ENCODE measurements around the gene LRRC38.

LRRC38 gene

GRCh38 chr1:13514821-13515220 lies 1.0 kb upstream of the LRRC38 start:
- DNase-seq: no peak

- DNase-seq: no peak
Measured at GRCh38 chr1:13513063-13513894, 524 bp downstream of the LRRC38 start.

GRCh38 chr1:13512472-13512871 lies 1.3 kb downstream of the LRRC38 start:
- DNase-seq: no peak

- no peak for DNase-seq
Measured at GRCh38 chr1:13510499-13510898, 3.3 kb downstream of the LRRC38 start.

GRCh38 chr1:13507075-13507474 lies 6.7 kb downstream of the LRRC38 start:
- no peak for DNase-seq

- peak; percentile 59 for DNase-seq
Measured at GRCh38 chr1:13505020-13505419, 8.8 kb downstream of the LRRC38 start.

GRCh38 chr1:13500806-13501205 lies 13.0 kb downstream of the LRRC38 start:
- no peak for DNase-seq

- DNase-seq: no peak
Measured at GRCh38 chr1:13499422-13499821, 14.4 kb downstream of the LRRC38 start.

- DNase-seq: peak; percentile 37
Measured at GRCh38 chr1:13498553-13498952, 15.2 kb downstream of the LRRC38 start.

- DNase-seq: peak; percentile 37
Measured at GRCh38 chr1:13495186-13495585, 18.6 kb downstream of the LRRC38 start.

GRCh38 chr1:13494712-13495111 lies 19.1 kb downstream of the LRRC38 start:
- DNase-seq: peak; percentile 29

- no peak for DNase-seq
Measured at GRCh38 chr1:13494025-13494424, 19.8 kb downstream of the LRRC38 start.

- peak; percentile 42 for DNase-seq
Measured at GRCh38 chr1:13492711-13493110, 21.1 kb downstream of the LRRC38 start.

- DNase-seq: no peak
Measured at GRCh38 chr1:13487957-13488356, 25.8 kb downstream of the LRRC38 start.

GRCh38 chr1:13487143-13487868 lies 26.5 kb downstream of the LRRC38 start:
- no peak for DNase-seq

- DNase-seq: no peak
Measured at GRCh38 chr1:13483946-13484345, 29.9 kb downstream of the LRRC38 start.

GRCh38 chr1:13482600-13482999 lies 31.2 kb downstream of the LRRC38 start:
- no peak for DNase-seq

- no peak for DNase-seq
Measured at GRCh38 chr1:13479171-13479856, 34.5 kb downstream of the LRRC38 start.

GRCh38 chr1:13478692-13479091 lies 35.1 kb downstream of the LRRC38 start:
- DNase-seq: no peak

- DNase-seq: no peak
Measured at GRCh38 chr1:13469343-13469742, 44.5 kb downstream of the LRRC38 start.

GRCh38 chr1:13465515-13465914 lies 48.3 kb downstream of the LRRC38 start:
- no peak for DNase-seq

- DNase-seq: no peak
Measured at GRCh38 chr1:13462682-13463081, 51.1 kb downstream of the LRRC38 start.

GRCh38 chr1:13461977-13462376 lies 51.8 kb downstream of the LRRC38 start:
- no peak for DNase-seq

All from islet precursor cell (in vitro differentiated cells).